GM06990 (cell line): Measurements from ENCODE around the gene ARID1B.

Experiments used
- DNase-seq: peaks from one replicate; pipeline ENCODE4 v3.0.0-alpha.2; 2011; ENCODE audit not compliant: insufficient read length; ENCODE audit errors: extremely low read depth
- H3K27me3 ChIP-seq: replicated peaks from 2 replicates; pipeline ENCODE4 v1.6.0; 2011; ENCODE audit warnings: low read length; ENCODE audit not compliant: control insufficient read depth, insufficient read depth
- H3K36me3 ChIP-seq: 2 replicates; pipeline ENCODE4 v1.5.1; 2011; ENCODE audit warnings: low read length; ENCODE audit not compliant: control insufficient read depth, insufficient read depth
- H3K4me3 ChIP-seq: replicated peaks from 2 replicates; pipeline ENCODE4 v1.5.1; 2011; ENCODE audit warnings: low read depth, mild to moderate bottlenecking, control low read depth, low read length
- TF ChIP-seq, protein P1 (sequence below): IDR thresholded peaks from 2 replicates; pipeline ENCODE4 v1.5.1; 2011; ENCODE audit warnings: low read length, control low read depth, mild to moderate bottlenecking, inconsistent platforms; ENCODE audit not compliant: insufficient read depth, poor library complexity, severe bottlenecking

The ARID1B gene

DNA sequence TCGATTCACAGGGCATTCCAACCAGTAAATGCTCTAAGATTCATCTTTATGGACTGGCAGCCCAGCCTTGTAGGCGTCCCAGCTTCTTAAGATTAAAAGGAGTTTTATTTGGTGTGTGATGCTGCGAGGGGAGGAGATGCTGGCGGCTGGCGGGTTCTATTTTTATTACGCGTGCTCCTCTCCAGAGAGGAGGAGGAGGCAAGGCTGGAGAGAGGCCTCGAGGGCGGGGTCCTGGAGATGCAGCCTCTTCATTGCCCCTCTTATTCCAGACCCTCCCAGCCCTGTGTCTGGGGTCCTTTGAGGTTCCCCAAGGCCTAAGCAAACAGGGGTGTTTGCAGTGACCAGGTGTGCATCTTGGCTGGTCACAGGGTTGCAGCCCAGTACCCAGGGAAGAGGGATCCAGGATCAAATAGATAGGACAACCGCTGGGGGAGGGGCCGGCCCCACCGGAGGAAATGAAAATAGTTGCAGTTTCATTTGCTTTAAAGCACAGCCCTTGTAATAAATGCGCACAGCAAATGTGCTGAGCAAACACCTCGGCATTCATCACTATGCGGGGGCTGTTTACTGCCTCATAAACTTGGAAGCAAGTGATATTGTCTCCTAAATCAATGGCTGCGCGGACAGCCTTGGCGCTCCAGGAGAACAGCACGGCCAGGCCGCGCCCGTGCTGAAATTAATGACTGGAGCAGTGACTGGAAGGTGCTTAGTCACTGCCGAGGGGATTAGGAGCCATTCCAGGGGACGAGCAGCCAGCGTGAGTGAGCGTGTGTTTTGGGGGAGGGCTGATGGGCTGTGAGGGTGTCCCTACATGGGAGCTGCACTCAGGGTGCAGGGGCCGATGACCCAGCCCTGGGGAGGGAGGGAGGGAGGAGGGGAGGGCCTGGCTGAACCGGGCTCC is 463.1 kb downstream of the ARID1B start:
- H3K4me3 ChIP-seq: no peak overlapping the region
- DNase-seq: no peak
- H3K27me3 ChIP-seq: no peaks in the 10 kb centered on the region; the same call in none of the 2 replicates
- H3K36me3 ChIP-seq: no peaks in the 10 kb centered on the region
- TF ChIP-seq, protein P1, sequence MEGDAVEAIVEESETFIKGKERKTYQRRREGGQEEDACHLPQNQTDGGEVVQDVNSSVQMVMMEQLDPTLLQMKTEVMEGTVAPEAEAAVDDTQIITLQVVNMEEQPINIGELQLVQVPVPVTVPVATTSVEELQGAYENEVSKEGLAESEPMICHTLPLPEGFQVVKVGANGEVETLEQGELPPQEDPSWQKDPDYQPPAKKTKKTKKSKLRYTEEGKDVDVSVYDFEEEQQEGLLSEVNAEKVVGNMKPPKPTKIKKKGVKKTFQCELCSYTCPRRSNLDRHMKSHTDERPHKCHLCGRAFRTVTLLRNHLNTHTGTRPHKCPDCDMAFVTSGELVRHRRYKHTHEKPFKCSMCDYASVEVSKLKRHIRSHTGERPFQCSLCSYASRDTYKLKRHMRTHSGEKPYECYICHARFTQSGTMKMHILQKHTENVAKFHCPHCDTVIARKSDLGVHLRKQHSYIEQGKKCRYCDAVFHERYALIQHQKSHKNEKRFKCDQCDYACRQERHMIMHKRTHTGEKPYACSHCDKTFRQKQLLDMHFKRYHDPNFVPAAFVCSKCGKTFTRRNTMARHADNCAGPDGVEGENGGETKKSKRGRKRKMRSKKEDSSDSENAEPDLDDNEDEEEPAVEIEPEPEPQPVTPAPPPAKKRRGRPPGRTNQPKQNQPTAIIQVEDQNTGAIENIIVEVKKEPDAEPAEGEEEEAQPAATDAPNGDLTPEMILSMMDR: no peak

DNA sequence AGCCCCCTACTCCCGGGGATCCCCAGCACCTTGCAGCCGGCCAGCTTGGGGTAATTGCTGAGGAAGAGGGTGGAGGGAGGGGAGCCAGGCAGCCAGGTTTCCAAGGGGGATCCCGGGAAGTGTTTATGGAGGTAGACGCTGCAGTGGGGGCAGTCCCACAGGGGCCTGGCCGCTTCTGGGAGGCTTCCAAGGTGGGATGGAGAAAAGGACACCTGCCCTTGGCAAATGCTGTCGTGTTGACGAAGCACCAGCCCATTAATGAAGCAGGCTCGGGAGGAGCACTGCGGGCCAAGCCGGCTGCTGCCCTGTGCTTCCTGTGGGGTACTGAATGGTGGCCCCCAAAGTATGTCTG is 463.8 kb downstream of the ARID1B start:
- no peaks in the 10 kb centered on the region; the same call in none of the 2 replicates for H3K27me3 ChIP-seq
- DNase-seq: no peak
- H3K36me3 ChIP-seq: no peaks in the 10 kb centered on the region
- no peak overlapping the region for H3K4me3 ChIP-seq
- TF ChIP-seq, protein P1: no peak

DNA sequence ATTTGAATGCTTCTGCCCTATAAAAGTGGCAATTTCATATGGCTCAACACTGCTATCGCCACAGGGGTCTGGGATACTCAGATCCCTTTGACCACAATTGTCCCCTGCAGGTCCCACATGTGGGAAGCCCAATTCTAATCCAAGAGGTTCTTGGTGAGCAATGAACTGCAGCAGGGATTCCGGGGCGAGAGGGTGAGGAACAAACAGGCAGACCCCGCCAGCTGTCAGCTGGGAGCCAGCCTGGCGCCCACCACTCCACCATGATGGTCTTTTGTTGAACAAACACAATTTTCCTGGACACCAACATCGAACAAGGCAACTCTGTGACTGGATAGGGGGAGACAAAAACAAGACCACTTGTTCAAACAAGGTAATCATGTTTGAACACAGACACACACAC is 465.6 kb downstream of the ARID1B start:
- Histone ChIP-seq H3K36me3 (no peaks in the 10 kb centered on the region), H3K27me3 (no peaks in the 10 kb centered on the region; the same call in none of the 2 replicates), H3K4me3 (no peak overlapping the region)
- DNase-seq: no peak
- TF ChIP-seq, protein P1: no peak

DNA sequence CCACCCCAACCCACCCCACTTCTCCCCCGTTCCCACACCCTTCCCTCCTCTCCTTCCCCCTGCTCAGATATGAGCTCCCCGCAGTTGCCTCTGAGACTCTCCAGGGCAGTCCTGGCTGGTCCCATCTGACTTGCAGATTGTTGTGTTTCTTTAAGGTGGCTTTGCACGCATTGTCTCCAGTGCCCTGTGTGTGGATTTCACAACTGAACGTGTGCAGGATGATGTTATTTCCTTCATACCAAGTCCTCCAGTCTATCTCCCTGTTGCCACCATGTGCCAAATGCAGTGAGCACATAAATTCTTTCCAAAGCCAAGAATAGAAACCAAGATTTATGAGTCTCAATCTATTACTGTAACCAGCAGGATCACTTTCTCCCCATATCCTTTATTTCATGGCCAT is 467.0 kb downstream of the ARID1B start:
- DNase-seq: no peak
- Histone ChIP-seq H3K27me3 (no peaks in the 10 kb centered on the region; the same call in none of the 2 replicates), H3K36me3 (no peaks in the 10 kb centered on the region), H3K4me3 (no peak overlapping the region)
- TF ChIP-seq, protein P1: no peak

DNA sequence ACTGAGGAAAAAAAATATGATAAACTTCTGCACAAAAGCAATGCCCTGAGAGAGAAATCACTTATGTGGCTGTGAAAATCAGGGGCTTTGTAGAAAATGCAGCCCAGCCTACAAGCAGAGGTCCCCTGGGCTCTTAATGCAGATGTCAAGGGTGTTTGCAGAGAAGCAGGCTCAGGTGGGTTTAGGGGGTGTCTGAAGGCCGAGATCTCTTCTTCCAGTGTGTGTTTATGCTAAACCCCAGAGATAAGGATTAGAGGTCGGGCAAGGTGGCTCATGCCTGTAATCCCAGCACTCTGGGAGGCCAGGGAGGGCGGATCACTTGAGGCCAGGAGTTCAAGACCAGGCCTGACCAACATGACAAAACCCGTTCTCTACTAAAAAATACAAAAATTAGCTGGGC is 467.6 kb downstream of the ARID1B start:
- H3K4me3 ChIP-seq: no peak overlapping the region
- H3K36me3 ChIP-seq: no peaks in the 10 kb centered on the region
- DNase-seq: no peak
- TF ChIP-seq, protein P1: no peak
- no peaks in the 10 kb centered on the region; the same call in none of the 2 replicates for H3K27me3 ChIP-seq
